Stomach smooth muscle (tissue), 2 donors: ENCODE results near the gene SLC10A7.

Experiments
- H3K27ac ChIP-seq: one replicate; pipeline ENCODE4 v1.7.0; 2013; ENCODE audit warnings: mild to moderate bottlenecking, low read length, inconsistent platforms
- H3K27me3 ChIP-seq, 2 donors: one replicate each; pipeline ENCODE4 v1.7.0; 2013; ENCODE audit warnings: low read length in 2 of 2; ENCODE audit not compliant: insufficient read depth in 2 of 2, control insufficient read depth in 1 of 2
- H3K36me3 ChIP-seq, 2 donors: one replicate each; pipeline ENCODE4 v1.7.0; 2013; ENCODE audit warnings: low read length in 2 of 2; ENCODE audit not compliant: control insufficient read depth in 2 of 2, insufficient read depth in 2 of 2
- H3K4me1 ChIP-seq: one replicate; pipeline ENCODE4 v1.7.0; 2013; ENCODE audit warnings: low read length; ENCODE audit not compliant: control insufficient read depth, insufficient read depth
- H3K4me3 ChIP-seq, 2 donors: one replicate each; pipeline ENCODE4 v1.7.0; 2013; ENCODE audit warnings: low read length in 2 of 2
- H3K9ac ChIP-seq, 2 donors: one replicate each; pipeline ENCODE4 v1.7.0; 2013; ENCODE audit warnings: low read length in 2 of 2, mild to moderate bottlenecking in 1 of 2
- H3K9me3 ChIP-seq, 2 donors: one replicate each; pipeline ENCODE4 v1.7.0; 2013; ENCODE audit warnings: low read length in 2 of 2; ENCODE audit not compliant: control insufficient read depth in 2 of 2
- donor health status: healthy.
- donor health status: Pancreatic carcinoma.

The SLC10A7 gene

DNA sequence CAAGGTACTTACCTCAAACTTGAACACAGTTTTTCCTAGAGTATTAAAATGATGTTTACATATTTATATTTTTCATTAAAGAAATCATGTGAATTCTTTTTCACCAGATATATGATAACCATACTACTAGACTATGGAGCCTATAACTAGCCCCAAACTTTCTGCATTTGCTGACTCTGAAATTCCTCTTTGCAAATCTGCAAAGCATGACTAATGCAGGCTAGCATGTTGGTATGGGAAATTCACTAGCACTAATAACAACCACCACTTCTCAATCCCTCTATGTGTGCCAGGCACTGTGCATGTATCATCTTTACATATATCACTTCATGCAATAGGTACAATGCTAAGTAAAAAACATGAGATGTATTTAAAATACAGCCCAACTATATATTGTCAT, 51.1 kb downstream of the SLC10A7 start:
- H3K9me3 ChIP-seq: no peaks in the 10 kb centered on the region
- H3K4me3 ChIP-seq: no peak overlapping the region
- H3K36me3 ChIP-seq: no peaks in the 10 kb centered on the region
- no peak overlapping the region for H3K9ac ChIP-seq
- no peaks in the 10 kb centered on the region for H3K4me1 ChIP-seq
- H3K27ac ChIP-seq: no peak overlapping the region
- no peaks in the 10 kb centered on the region for H3K27me3 ChIP-seq

DNA sequence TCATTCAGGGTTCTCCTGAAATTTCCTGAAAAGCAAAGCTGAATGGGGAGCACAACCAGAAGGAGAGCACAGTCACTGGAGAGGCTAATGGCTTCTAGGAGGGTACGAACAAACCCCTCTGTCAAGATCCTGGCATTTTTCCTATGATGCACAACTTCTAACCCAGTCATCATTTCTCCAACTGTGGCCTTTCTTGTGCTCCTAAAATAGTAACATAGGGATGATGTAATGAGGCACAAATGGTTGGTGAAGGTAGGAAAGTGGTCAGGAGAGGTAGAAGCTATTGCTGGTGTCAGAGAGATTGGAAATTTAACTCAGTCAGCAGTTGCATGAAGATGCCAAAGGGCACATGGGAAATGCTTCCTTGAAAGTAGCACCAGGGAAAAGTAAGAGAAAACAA, 52.7 kb downstream of the SLC10A7 start:
- H3K36me3 ChIP-seq: no peaks in the 10 kb centered on the region
- H3K4me3 ChIP-seq: no peak overlapping the region
- no peaks in the 10 kb centered on the region for H3K27me3 ChIP-seq
- no peak overlapping the region for H3K27ac ChIP-seq
- no peaks in the 10 kb centered on the region for H3K9me3 ChIP-seq
- H3K4me1 ChIP-seq: no peaks in the 10 kb centered on the region
- no peak overlapping the region for H3K9ac ChIP-seq

- H3K9me3 ChIP-seq: no peaks in the 10 kb centered on the region
Measured at GRCh38 chr4:146465628-146466027, 56.1 kb downstream of the SLC10A7 start.

DNA sequence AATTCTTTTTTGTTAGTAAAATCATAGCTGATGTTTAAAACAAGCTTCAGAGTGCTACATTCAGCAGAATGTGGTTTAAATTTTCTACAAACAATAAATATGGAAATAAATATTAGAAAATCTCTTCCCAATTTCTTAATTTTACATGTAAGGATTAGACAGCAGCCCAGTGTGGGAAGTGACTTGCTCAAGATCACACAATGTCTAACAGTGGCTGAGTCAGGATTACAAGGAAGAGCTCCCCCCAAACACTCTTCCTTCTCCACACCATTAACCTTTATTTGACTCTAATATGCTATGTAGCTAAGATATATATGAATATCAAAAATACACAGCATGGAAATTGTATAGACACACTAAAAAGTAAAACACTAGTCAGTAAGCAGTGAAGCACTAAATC, 59.5 kb downstream of the SLC10A7 start:
- Histone ChIP-seq H3K4me1 (no peaks in the 10 kb centered on the region), H3K4me3 (no peak overlapping the region), H3K9me3 (no peaks in the 10 kb centered on the region), H3K9ac (no peak overlapping the region), H3K27me3 (no peaks in the 10 kb centered on the region), H3K27ac (no peak overlapping the region), H3K36me3 (no peaks in the 10 kb centered on the region)

More at GRCh38 chr4:146465628-146466027, 56.1 kb downstream of the SLC10A7 start:
- no peak overlapping the region for H3K4me3 ChIP-seq
- no peak overlapping the region for H3K9ac ChIP-seq
- no peaks in the 10 kb centered on the region for H3K4me1 ChIP-seq
- H3K27ac ChIP-seq: no peak overlapping the region
- H3K27me3 ChIP-seq: no peaks in the 10 kb centered on the region
- no peaks in the 10 kb centered on the region for H3K36me3 ChIP-seq

DNA sequence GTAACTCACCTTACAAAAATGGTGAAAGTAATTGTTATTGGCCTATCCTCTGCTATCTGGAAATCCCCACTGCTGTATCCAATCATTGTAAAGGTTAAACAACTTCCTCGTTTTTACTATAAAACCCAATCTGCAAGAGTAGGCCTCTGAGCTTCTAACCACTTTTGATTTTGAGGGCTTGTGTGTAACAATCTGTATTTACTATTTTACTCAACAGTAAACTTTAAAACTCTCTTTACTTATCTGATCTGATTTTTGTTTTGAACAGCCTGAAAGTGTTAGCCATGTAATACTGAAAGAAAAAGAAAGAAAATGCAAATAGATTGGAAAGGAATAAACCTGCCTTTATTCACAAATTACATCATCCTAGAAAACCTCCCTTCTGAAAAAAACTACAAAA, 63.1 kb downstream of the SLC10A7 start:
- no peak overlapping the region for H3K9ac ChIP-seq
- H3K4me3 ChIP-seq: no peak overlapping the region
- H3K27ac ChIP-seq: no peak overlapping the region

GRCh38 chr4:146456681-146457080, 65.1 kb downstream of the SLC10A7 start:
- no peaks in the 10 kb centered on the region for H3K9me3 ChIP-seq
- H3K36me3 ChIP-seq: no peaks in the 10 kb centered on the region
- no peak overlapping the region for H3K27ac ChIP-seq
- H3K4me3 ChIP-seq: no peak overlapping the region
- no peaks in the 10 kb centered on the region for H3K27me3 ChIP-seq
- H3K9ac ChIP-seq: no peak overlapping the region
- H3K4me1 ChIP-seq: no peaks in the 10 kb centered on the region

More for the DNA sequence above, 63.1 kb downstream of the SLC10A7 start:
- H3K4me1 ChIP-seq: no peaks in the 10 kb centered on the region
- H3K9me3 ChIP-seq: no peaks in the 10 kb centered on the region
- no peaks in the 10 kb centered on the region for H3K27me3 ChIP-seq
- no peaks in the 10 kb centered on the region for H3K36me3 ChIP-seq

DNA sequence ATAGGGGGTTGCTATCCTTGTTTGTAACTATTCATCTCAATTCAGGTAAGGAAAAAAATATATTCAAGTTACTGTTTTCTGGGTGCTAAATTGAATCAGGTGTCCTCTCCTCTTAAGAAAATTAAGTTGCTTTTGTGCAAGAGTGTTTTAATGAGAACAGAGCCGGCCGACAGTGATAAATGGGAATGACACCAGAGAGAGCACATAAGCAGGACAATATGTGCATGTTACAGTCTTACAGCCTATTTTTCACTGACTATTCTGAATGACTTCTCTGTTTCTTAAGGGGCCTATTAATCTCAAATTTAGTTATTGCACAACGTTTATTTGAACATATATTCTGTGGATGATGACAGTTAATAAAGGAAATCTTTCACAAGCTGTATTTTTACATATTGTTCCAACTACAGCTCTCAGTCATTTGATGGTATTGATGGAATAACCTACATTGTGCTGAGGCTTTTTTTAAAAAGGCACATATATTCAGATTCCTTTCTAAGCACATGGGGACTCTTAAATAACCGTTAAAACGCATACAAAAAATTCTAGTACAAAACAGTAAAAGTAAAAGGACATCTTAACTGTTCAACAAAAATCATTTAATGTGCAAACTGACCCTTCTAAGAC, 68.4 kb downstream of the SLC10A7 start:
- H3K9me3 ChIP-seq: no peaks in the 10 kb centered on the region
- H3K4me3 ChIP-seq: no peak overlapping the region
- H3K9ac ChIP-seq: no peak overlapping the region
- no peaks in the 10 kb centered on the region for H3K4me1 ChIP-seq
- no peaks in the 10 kb centered on the region for H3K27me3 ChIP-seq
- no peak overlapping the region for H3K27ac ChIP-seq
- H3K36me3 ChIP-seq: no peaks in the 10 kb centered on the region

GRCh38 chr4:146450524-146450923, 71.2 kb downstream of the SLC10A7 start:
- Histone ChIP-seq H3K36me3 (no peaks in the 10 kb centered on the region), H3K27ac (no peak overlapping the region), H3K9me3 (no peaks in the 10 kb centered on the region), H3K27me3 (no peaks in the 10 kb centered on the region), H3K9ac (no peak overlapping the region), H3K4me3 (no peak overlapping the region), H3K4me1 (no peaks in the 10 kb centered on the region)

GRCh38 chr4:146446555-146446954, 75.2 kb downstream of the SLC10A7 start:
- H3K4me3 ChIP-seq: no peak overlapping the region
- no peaks in the 10 kb centered on the region for H3K27me3 ChIP-seq
- no peaks in the 10 kb centered on the region for H3K9me3 ChIP-seq
- H3K36me3 ChIP-seq: no peaks in the 10 kb centered on the region
- no peak overlapping the region for H3K27ac ChIP-seq
- H3K9ac ChIP-seq: no peak overlapping the region
- no peaks in the 10 kb centered on the region for H3K4me1 ChIP-seq

GRCh38 chr4:146445198-146446150, 76.3 kb downstream of the SLC10A7 start:
- Histone ChIP-seq H3K9ac (no peak overlapping the region), H3K27ac (no peak overlapping the region), H3K27me3 (no peaks in the 10 kb centered on the region), H3K36me3 (no peaks in the 10 kb centered on the region), H3K4me1 (no peaks in the 10 kb centered on the region), H3K9me3 (no peaks in the 10 kb centered on the region), H3K4me3 (no peak overlapping the region)

DNA sequence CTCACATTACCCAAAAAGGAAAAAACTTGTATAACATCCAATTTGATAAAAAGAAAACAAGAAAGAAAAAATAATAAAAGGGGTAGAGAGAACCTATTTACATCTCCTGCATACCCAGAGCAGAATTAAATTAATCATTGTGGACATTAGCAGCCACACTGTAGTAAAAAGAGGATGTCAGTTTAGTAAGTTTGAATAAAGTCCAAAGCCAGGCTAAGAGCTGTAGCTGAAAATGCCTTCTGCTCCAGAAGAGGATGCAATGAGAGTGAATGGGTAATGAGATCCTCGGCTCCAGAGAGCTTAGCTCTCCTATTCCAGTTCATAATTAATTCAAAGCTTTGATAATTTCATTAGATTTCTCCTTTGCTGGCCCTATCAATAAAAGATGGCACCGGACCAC, 78.2 kb downstream of the SLC10A7 start:
- no peaks in the 10 kb centered on the region for H3K27me3 ChIP-seq
- H3K9ac ChIP-seq: no peak overlapping the region
- no peak overlapping the region for H3K4me3 ChIP-seq
- no peaks in the 10 kb centered on the region for H3K9me3 ChIP-seq
- no peaks in the 10 kb centered on the region for H3K36me3 ChIP-seq
- H3K4me1 ChIP-seq: no peaks in the 10 kb centered on the region
- no peak overlapping the region for H3K27ac ChIP-seq
